Stimulated activated CD4-positive, alpha-beta T cell treated with anti-CD3 and anti-CD28 coated beads, Interleukin-1b, Interleukin-23, amount 100 ng/mL, for 24 hours (primary cell): Measurements from ENCODE around the gene NEK3.
A peak's percentile ranks its signal among the peaks of the same experiment; 100 is the strongest.
"Not testable (repeated sequence)": the region's sequence is repeated elsewhere in the genome, so short reads cannot be mapped to it uniquely, and the experiment has no call there.

Experiments used
- DNase-seq, 4 experiments: peaks; one replicate each; pipeline ENCODE4 v3.0.0-alpha.2; 2020; ENCODE audit warnings: low read depth in 4 of 4, low spot score in 1 of 4

The NEK3 gene

DNA sequence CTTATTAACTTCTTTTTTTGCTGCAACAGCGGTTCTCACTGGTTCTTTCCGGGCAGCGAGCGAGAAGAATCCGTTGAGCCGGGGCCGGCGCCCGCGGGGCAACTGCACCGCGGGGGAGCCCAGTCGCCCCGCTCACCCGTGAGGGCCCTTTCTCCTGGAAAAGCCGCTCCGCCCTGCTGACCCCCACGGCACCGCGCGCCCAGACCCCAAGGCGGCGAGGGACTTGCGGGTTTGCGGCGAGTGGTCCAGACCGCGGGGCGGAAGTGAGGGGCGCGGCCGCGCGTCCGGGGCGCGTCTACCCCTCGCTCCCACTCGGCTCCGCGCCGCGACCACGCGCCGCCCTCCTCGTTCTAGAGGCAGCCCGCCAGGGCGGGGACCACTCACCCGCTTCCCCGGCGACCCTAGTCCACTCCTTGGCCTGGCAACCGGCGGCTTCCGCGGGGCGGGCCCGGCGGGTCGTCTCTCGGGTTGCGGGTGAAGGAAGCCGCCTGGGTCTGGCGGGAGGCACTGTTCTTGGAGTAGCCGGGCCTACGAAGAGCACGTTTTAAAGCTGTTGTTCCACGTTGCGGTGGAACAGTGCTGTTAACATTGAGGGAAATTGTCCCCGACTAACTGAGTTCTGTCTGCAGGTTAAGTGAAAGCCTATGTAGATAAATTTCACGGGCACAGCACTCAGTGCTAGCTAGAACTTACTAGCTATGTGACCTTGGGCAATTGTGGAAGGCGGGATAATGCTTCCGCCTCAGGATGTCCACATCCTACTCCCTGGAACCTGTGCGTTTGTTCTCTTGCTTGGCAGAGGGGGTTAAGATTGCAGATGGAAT is at the start of gene NEK3:
TSS of gene NEK3 (minus strand) at position 439 of the 824 bp plus-strand sequence. CDS start 3,406 bp downstream, outside the sequence.
- peak in 3 of 4 experiments; percentile 31 to 36 (median 31) for DNase-seq

GRCh38 chr13:52208384-52208783 is 49.0 kb upstream of the NEK3 start:
- DNase-seq: not testable (repeated sequence)

DNA sequence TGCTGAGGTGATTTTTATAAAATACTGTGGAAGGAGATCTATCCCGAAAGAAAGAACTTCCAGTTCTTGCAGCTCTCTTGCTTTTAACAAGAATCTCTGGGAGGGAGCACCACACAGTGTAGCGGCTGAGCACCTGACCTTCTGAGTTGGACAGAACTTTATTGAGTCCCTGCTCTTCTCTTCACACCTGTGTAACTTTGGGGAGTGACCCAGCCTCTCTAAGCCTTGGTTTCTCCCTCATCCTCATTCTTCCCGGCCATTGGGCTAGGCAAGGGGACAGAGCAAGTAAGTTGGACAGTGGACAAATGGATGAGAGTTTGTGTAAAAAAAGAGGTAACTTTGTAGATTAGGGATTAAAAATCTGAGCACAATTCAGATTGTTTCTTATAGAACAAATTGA is 48.5 kb upstream of the NEK3 start:
- DNase-seq: not testable (repeated sequence)

DNA sequence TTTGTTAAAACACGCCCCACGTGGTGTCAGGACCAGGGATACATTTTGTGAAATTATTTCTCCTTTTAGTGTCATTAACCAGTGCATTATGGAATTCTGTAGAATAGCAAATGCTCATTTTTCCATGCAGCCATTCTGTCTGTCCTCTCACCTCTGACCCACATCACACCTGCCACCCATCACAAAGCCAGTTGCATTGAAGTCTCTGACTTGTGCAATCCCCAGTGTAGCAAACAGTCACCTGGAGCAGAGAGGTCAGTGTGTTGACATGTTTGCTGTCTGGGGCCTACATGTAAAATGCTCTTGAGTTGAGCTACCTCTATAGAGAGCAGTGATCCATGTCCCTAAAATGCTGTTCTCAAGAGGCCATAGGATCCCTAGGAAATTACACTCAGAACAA is 47.9 kb upstream of the NEK3 start:
- not testable (repeated sequence) for DNase-seq

GRCh38 chr13:52204546-52204945 is 45.1 kb upstream of the NEK3 start:
- not testable (repeated sequence) for DNase-seq

GRCh38 chr13:52203864-52204263 is 44.5 kb upstream of the NEK3 start:
- not testable (repeated sequence) for DNase-seq

GRCh38 chr13:52202506-52202905 is 43.1 kb upstream of the NEK3 start:
- DNase-seq: not testable (repeated sequence)

GRCh38 chr13:52201439-52202193 is 42.2 kb upstream of the NEK3 start:
- DNase-seq: not testable (repeated sequence)

- peak in 3 of 4 experiments; percentile 20 to 47 (median 45) for DNase-seq
Measured at GRCh38 chr13:52195401-52195837, 36.0 kb upstream of the NEK3 start.

- DNase-seq: peak; percentile 64 to 83 (median 82)
Measured at GRCh38 chr13:52194184-52194868, 34.9 kb upstream of the NEK3 start.

- not testable (repeated sequence) for DNase-seq
Measured at GRCh38 chr13:52193587-52194183, 34.3 kb upstream of the NEK3 start.

- DNase-seq: not testable (repeated sequence)
Measured at GRCh38 chr13:52187424-52188187, 28.2 kb upstream of the NEK3 start.

DNA sequence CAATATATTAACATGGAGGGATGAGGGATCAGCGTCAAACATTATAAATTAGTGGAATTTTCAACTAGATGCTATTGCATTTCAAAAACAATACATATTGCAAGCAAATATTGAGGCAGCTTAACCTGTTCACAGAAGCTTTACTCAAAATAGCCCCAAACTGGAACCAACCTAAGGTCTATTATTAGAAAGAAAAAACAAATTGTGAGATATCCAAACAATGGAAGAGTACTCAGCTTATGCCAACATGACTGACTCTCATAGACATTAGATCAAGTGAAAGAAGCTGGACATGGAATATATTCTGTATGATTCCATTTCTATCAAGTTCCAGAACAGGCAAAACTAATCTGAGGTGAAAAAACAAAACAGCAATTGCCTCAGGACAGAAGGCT is 27.6 kb upstream of the NEK3 start:
- no peak for DNase-seq

- not testable (repeated sequence) for DNase-seq
Measured at GRCh38 chr13:52181316-52181954, 22.0 kb upstream of the NEK3 start.

- no peak for DNase-seq
Measured at GRCh38 chr13:52179925-52180324, 20.5 kb upstream of the NEK3 start.

- DNase-seq: no peak
Measured at GRCh38 chr13:52177276-52177675, 17.9 kb upstream of the NEK3 start.

DNA sequence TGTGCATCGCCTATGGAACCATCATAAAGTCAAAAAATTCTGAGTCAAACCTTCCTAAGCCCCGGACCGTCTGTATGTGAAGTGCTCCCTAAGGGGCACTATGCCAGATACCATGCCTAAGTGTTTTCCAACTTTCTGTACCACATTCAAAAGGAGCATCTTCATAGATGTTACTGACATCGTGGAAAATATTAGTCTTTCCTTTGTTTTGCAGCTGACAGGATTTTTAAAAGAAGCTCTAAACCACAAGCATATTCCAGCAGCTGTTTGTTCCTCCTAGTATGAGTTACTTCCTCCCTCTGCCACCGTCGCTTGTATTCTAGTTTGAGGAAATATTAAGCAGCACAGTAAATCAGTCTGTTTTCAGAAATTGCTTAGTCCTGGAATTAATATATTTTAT is 14.6 kb upstream of the NEK3 start:
- not testable (repeated sequence) for DNase-seq

DNA sequence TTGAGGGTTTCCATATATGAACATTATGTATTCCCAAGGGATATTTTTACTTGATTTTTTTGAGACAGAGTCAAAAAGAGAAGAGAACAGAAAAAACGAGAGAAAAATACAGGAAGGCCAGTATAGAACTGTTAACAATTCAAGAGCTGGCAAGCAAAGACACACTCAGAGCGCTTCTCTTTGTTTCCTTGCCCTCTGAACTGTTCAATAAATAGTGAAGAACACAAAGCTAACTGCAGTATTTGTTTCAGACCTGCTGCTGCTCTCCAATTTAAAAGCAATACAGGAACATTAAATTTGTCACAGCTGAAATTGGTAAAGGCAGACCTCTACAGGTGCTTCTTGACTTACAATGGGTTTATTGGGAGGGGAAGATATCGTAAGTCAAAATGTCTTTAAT is 14.0 kb upstream of the NEK3 start:
- DNase-seq: no peak

- not testable (repeated sequence) for DNase-seq
Measured at GRCh38 chr13:52171686-52172085, 12.3 kb upstream of the NEK3 start.
